Measurements from ENCODE around the gene KIF21B.

The KIF21B gene

GRCh38 chr1:201059401-201059800 lies 35.9 kb upstream of the KIF21B start:
- TF ChIP-seq CTCF (conservative IDR thresholded peaks at IDR 0.05): no peak
- peak overlapping the region; percentile 43 for H3K27ac ChIP-seq

- H3K27ac ChIP-seq: no peak overlapping the region
- no peak for TF ChIP-seq CTCF (conservative IDR thresholded peaks at IDR 0.05)
Observed at GRCh38 chr1:201054091-201054543, 30.6 kb upstream of the KIF21B start.

GRCh38 chr1:201053155-201053860 lies 29.8 kb upstream of the KIF21B start:
- H3K27ac ChIP-seq: no peak overlapping the region
- no peak for TF ChIP-seq CTCF (conservative IDR thresholded peaks at IDR 0.05)

- no peak for TF ChIP-seq CTCF (conservative IDR thresholded peaks at IDR 0.05)
- no peak overlapping the region for H3K27ac ChIP-seq
Observed at GRCh38 chr1:201051399-201051798, 27.9 kb upstream of the KIF21B start.

GRCh38 chr1:201050515-201051277 lies 27.2 kb upstream of the KIF21B start:
- TF ChIP-seq CTCF (conservative IDR thresholded peaks at IDR 0.05): no peak
- H3K27ac ChIP-seq: no peak overlapping the region

- no peak for TF ChIP-seq CTCF (conservative IDR thresholded peaks at IDR 0.05)
- no peak overlapping the region for H3K27ac ChIP-seq
Observed at GRCh38 chr1:201049248-201049831, 25.8 kb upstream of the KIF21B start.

GRCh38 chr1:201048521-201048920 lies 25.0 kb upstream of the KIF21B start:
- no peak overlapping the region for H3K27ac ChIP-seq
- no peak for TF ChIP-seq CTCF (conservative IDR thresholded peaks at IDR 0.05)
